HCT116 (cell line): Measurements from ENCODE around the gene SSBP1.

Experiments used
- CBX3 ChIP-seq: IDR thresholded peaks from 2 replicates; pipeline ENCODE4 v1.6.1; 2012; ENCODE audit warnings: low read depth
- CTCF ChIP-seq, 3 experiments: fragments of 200-600 bp in 1 of 3; sonication (generic) in 1 of 3; IDR thresholded peaks in 2 of 3; conservative IDR thresholded peaks in 1 of 3; 2 replicates each; pipeline ENCODE4 v1.5.1; 2012 to 2017; ENCODE audit warnings: low read depth in 2 of 3, low read length in 2 of 3, antibody characterized with exemption in 1 of 3, borderline replicate concordance in 1 of 3, control low read depth in 1 of 3, mild to moderate bottlenecking in 1 of 3, mixed read lengths in 1 of 3, mixed run types in 1 of 3, moderate library complexity in 1 of 3; ENCODE audit not compliant: insufficient read depth in 1 of 3
- ELF1 ChIP-seq: IDR thresholded peaks from 2 replicates; pipeline ENCODE4 v1.6.1; 2012; ENCODE audit warnings: low read depth, borderline replicate concordance
- EZH2 ChIP-seq: fragments of 200-600 bp; sonication (generic); IDR thresholded peaks from 2 replicates; pipeline ENCODE4 v1.6.1; 2017; ENCODE audit warnings: antibody characterized with exemption, mixed run types
- MAX ChIP-seq: IDR thresholded peaks from 2 replicates; pipeline ENCODE4 v1.6.1; 2012
- POLR2A ChIP-seq: IDR thresholded peaks from 2 replicates; pipeline ENCODE4 v1.7.0; 2011; ENCODE audit warnings: borderline replicate concordance; ENCODE audit not compliant: insufficient read depth, insufficient read length; ENCODE audit errors: extremely low read depth
- POLR2AphosphoS5 ChIP-seq: IDR thresholded peaks from 2 replicates; pipeline ENCODE4 v1.6.1; 2011; ENCODE audit warnings: mild to moderate bottlenecking, low read depth, low read length, moderate library complexity
- SIN3A ChIP-seq: IDR thresholded peaks from 2 replicates; pipeline ENCODE4 v1.6.1; 2012; ENCODE audit warnings: low read depth
- SP1 ChIP-seq: IDR thresholded peaks from 2 replicates; pipeline ENCODE4 v1.6.1; 2012; ENCODE audit warnings: low read depth
- ZNF274 ChIP-seq: fragments of 200-500 bp; sonication (Bioruptor generic); IDR thresholded peaks from 2 replicates; pipeline ENCODE4 v1.6.1; 2014; ENCODE audit warnings: mild to moderate bottlenecking, low read depth, low read length, inconsistent platforms
- TF ChIP-seq, protein P1 (sequence below): IDR thresholded peaks from 2 replicates; pipeline ENCODE4 v1.6.1; 2012; ENCODE audit warnings: low read depth

GRCh38 chr7:141700296-141700847 is 37.8 kb upstream of the SSBP1 start:
- TF ChIP-seq EZH2: no peak
- TF ChIP-seq CTCF (IDR thresholded peaks at IDR 0.05 in 2 of 3, conservative IDR thresholded peaks at IDR 0.05 in 1 of 3; ENCODE audit: borderline replicate concordance in 1 of 3, insufficient read depth in 1 of 3, low read depth in 2 of 3, low read length in 2 of 3): no peak
- TF ChIP-seq CBX3: no peak
- TF ChIP-seq, protein P1, sequence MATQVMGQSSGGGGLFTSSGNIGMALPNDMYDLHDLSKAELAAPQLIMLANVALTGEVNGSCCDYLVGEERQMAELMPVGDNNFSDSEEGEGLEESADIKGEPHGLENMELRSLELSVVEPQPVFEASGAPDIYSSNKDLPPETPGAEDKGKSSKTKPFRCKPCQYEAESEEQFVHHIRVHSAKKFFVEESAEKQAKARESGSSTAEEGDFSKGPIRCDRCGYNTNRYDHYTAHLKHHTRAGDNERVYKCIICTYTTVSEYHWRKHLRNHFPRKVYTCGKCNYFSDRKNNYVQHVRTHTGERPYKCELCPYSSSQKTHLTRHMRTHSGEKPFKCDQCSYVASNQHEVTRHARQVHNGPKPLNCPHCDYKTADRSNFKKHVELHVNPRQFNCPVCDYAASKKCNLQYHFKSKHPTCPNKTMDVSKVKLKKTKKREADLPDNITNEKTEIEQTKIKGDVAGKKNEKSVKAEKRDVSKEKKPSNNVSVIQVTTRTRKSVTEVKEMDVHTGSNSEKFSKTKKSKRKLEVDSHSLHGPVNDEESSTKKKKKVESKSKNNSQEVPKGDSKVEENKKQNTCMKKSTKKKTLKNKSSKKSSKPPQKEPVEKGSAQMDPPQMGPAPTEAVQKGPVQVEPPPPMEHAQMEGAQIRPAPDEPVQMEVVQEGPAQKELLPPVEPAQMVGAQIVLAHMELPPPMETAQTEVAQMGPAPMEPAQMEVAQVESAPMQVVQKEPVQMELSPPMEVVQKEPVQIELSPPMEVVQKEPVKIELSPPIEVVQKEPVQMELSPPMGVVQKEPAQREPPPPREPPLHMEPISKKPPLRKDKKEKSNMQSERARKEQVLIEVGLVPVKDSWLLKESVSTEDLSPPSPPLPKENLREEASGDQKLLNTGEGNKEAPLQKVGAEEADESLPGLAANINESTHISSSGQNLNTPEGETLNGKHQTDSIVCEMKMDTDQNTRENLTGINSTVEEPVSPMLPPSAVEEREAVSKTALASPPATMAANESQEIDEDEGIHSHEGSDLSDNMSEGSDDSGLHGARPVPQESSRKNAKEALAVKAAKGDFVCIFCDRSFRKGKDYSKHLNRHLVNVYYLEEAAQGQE: no peak
- TF ChIP-seq POLR2AphosphoS5: no peak
- TF ChIP-seq ELF1: no peak
- TF ChIP-seq ZNF274: no peak
- TF ChIP-seq SP1: no peak
- no peak for TF ChIP-seq SIN3A
- no peak for TF ChIP-seq MAX
- TF ChIP-seq POLR2A: no peak
